Retina (tissue), 1 donor: ENCODE data around the gene CHST11.
"Not testable (repeated sequence)": the region's sequence is repeated elsewhere in the genome, so short reads cannot be mapped to it uniquely, and the experiment has no call there.

Experiments used
- DNase-seq: peaks from one replicate; pipeline ENCODE4 v3.0.0-alpha.2; 2016

The CHST11 gene

GRCh38 chr12:104534162-104534856 is 77.6 kb downstream of the CHST11 start:
- DNase-seq = no peak

DNA sequence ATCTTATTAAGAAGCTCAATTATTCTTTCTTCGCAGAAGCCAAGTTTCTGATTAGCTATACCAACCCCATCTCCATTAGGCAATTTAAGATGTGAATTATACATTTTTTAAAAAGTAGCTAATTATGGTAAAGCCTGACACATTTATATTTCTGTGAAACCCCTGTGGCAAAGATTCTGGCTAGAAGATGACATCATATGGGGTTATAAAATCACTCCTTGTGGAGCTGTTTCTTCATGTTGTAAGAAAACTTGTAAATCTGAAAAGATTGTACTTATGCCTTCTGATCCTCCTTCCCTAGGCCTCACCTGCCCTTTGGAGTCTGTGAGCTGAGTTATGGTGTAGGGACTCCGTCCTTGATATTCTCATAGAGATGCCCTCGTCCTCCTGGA is 78.1 kb downstream of the CHST11 start:
- DNase-seq = no peak

DNA sequence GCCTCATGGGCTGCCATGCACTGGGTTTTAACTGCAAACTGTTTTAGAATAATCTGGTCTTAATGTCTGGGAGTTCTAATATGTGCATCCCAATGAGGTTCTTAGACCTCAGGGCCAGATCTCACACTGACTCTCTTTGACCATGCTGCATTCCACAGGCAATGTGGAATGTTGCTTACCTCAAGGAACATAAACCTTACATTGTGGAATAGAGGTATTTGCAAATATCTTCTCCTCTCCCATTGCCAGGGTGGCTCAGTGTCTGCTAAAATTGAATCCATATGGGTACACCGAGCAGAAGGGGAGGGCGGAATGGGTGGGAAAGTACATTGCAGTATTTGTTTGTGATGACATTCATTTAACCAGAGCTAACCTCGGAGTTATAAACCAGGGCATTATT is 78.6 kb downstream of the CHST11 start:
- no peak for DNase-seq

DNA sequence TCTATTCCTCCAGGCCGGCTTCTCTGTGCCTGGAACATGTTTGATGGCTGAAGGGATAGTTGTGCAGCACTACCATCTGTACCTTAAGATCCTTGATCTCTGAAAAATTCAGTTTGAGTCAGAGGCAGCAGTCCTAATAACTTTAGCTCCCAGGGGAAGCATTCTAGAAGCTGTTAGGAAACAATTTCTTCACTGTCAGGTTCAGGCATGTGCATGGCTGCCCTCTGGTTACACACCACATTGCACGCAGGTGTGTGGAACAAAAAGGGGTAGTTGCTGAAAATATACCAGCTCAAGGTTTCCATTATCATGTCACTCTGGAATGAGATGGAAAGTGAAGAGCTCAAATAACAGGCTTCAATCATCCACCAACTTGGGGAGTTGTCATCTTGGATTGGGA is 80.1 kb downstream of the CHST11 start:
- DNase-seq = no peak

- DNase-seq = no peak
Measured at GRCh38 chr12:104538056-104538455, 81.3 kb downstream of the CHST11 start.

- DNase-seq = no peak
Measured at GRCh38 chr12:104538891-104539462, 82.2 kb downstream of the CHST11 start.

DNA sequence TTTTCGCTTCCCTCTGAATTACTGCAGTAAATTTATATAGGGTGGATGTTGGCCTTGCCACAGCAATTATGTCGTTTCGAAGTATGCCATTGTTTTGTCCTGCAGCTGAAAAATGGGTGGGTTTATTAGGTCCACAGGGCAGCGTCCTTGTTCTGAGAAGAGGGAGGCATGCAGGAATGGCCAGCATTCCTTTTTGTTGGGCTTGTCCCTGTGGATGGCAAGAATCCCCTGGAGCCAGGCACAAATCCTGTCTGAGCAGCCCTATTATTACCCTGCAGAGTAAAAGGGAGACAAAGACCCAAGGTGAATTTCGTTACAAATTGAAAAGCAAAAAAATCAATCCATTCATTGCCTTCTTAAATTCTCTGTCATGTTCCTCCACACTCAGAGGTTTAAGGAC is 88.1 kb downstream of the CHST11 start:
- DNase-seq = no peak

- DNase-seq = no peak
Measured at GRCh38 chr12:104546575-104546974, 89.8 kb downstream of the CHST11 start.

DNA sequence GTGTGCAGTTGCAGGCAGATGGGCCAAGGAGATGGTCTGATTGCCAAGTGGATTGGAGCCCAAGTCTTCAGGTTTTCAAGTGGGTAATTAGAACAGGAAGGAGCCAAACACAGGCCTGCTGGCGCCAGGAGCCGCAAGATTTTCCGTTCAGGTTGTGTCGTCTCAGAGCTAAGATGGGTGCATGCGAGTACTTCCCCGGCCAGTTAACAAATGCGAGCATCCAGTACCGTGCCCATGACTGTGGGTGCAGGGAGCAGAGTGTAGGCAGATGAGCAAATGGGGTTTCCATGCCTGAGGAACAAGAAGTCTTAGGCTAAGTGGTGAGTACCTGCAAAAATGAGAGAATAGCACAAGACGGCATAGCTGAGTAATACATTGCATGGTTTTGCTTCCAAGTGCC is 90.5 kb downstream of the CHST11 start:
- no peak for DNase-seq

DNA sequence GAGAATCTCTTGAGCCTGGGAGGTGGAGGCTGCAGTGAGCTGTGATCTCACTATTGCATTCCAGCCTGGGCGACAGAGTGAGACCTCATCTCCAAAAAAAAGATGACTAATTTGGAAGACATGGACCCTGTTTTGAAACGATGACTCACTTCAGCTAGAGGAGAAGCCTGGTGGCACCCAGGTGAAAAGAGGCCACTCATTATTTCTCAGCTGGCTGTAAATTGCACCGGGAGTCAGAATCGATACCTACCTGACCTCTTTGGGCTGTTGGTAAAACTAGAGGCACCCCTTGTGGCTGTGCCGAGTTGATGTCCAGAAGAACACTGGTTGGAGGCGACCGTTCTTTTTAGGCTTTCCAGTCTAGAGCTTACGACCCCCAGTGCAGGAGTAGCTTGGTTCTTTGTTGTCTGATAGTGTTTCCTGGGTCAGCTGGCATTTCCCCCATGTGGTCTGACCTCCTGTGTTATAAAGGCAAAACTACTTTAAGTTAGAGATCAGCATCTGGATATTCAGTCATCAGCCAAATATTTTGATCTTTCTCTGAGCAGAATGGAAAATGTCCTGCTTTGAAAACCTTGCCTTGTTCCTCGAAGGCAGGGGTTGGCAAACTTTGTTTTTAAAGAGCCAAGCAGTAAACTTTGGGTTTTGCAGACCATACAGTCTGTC is 93.2 kb downstream of the CHST11 start:
- no peak for DNase-seq

GRCh38 chr12:104551313-104551931 is 94.7 kb downstream of the CHST11 start:
- DNase-seq = no peak

DNA sequence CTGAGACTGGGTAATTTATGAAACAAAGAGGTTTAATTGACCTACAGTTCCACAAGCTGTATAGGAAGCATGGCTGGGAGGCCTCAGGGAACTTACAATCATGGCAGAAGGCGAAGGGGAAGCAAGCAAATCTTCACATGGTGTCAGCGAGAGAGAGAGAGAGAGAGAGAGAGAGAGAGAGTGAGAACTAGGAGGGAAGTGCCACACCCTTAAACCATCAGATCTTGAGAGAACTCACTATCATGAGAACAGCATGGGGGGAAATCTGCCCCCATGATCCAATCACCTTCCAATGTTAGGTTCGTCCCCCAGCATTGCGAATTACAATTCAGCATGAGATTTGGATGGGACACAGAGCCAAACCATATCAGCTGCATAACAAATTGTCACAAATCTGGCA is 96.7 kb downstream of the CHST11 start:
- DNase-seq = no peak

DNA sequence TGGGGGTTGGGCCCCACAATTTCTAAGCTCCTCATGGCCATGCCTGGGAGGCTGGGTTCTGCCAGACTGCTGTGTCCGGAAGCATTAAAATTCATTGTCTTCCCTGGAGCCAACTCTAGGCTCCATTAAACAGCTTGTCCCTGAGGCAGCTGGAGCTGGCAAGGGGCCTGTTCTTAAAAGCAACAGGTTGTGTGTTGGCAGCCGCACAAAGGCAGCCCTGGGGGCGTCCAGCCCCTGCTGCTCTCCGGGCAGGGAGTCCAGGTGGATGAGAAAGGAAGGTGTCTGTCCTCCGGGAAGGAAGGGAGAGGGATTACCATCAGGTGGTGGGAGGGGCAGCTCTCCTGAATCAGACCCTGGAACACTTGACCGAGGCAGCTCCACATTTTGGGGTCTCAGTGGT is 98.9 kb downstream of the CHST11 start:
- no peak for DNase-seq

DNA sequence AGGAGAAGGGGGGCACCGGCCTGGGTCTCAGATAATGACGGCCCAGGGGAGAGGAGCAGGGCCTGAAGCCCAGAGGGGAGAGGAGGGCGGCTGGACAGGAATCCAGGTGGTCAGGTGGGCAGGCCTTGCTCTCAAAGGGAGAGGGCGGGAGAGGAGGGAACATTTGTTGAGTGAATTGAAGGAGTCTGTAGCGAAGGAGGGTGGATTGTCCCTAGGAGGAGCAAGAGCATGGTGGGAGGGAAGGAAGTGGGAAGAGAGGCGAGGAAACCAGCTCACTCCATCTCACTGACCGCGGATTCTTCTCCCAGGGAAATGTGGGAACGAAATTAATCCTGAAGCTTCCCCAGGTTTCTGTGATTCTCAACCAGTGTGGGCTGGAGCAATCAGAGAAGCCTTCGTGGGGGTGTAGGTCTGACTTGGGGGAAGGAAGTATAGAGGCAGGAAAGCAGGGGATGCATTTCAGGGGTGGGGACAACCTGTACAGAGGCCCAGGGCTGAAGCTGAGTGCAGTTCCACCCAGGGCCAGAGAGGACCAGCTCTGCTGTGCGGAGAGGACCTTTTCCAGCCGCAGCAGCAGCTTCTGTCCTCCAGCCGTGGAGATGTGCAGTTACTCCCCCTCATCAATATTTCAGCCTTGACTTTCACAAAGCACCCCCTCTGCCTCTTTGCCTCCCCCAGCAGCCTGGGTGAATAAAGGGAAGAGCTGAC is 100.9 kb downstream of the CHST11 start:
- DNase-seq = no peak

DNA sequence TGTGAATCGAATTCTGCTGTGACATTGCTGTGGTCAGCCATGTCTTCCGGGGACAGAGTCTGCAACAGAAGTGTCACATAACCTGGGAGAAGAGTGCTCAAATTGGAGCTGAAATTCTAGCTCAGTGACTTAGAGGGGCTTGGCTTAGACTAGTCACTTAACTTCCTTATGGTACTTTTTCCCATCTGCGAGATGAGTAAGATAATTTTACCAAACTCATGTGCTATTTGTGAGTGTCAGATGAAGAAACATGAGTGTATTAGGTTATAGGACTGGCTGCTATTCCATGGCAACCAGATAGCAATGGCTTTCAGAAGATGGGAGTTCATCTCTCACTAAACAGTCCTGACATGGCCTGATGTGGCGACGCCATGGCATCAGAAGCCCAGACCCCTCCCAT is 104.1 kb downstream of the CHST11 start:
- DNase-seq = no peak

DNA sequence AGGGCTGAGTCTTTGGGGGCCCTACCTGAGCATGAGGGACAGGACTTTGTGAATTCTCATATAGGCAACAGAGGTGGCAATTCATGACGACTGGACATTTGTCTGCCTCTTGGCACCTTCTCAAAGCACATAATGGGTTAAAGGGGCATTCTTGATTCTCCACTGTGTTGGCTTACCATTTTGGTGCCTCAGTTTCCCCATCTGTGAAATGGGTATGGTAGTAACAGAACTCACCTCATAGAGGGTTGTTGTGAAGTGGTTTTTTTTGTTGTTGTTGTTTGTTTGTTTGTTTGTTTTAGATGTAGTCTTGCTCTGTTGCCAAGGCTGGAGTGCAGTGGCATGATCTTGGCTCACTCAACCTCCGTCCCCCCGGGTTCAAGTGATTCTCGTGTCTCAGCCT is 106.0 kb downstream of the CHST11 start:
- no peak for DNase-seq

GRCh38 chr12:104564662-104565061 is 107.9 kb downstream of the CHST11 start:
- not testable (repeated sequence) for DNase-seq

DNA sequence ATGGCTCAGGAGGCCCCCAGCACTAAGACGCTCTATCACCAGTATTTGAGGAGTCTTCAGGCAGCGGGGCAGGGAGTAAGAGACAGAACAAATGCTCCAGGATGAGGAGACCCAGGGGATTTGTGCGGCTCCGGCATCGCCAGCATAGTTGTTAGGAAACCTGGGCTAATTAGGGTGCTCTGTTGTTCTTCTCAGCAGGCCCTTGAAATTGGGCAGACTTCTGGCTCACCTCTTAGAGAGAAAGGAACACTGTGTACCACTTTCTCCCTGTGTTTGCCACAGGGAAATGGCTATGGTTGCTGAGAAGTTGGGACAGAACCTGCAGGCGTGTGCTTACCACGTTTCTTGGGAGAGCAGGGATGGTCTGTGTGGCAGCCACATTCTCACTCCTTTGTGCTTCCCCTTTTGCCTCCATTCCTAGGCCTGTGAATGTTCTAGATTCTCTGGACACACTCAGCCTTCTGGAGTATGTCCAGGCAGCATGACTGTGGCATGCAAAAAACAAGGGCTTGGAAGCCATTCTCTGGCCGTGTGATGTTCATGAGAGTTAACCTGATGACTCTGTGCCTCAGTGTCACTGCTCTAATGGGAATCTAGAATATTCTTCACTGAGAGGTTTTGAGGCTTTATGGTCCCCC is 109.0 kb downstream of the CHST11 start:
- no peak for DNase-seq

DNA sequence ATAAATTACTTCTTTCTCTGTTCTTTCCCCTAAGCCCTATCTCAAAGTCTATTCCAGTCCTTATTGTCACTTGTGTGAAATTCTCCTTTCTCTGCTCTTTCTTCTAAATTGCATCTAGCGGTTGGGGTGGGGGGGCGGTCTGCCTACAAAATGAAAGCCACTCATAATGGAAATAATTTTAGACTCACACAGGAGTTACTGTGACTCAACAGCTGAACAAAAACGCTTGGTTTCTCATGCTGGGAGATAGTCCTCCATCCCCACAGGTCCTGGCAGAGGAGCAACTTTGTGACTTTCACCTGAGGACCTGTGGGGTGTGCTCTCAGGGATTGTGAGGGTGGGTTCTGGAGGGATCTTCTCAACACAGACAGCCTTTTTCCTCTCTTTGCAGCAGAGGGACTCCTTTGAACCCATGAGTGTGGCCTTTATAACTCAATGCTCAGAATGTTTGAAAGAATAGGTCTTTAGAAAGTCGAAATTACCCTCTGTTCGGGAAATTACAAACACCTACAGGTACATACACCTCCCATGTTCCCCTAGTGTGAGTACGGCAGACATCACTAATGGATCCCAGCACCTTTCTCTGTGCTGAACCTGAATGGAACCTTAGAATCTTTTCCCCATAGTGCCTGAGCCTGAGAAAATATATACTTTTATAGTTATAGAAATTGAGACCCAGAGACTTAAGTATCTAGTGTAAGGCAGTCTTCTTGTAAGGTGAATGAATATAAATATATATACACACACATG is 109.7 kb downstream of the CHST11 start:
- DNase-seq = no peak

- no peak for DNase-seq
Measured at GRCh38 chr12:104567832-104568486, 111.2 kb downstream of the CHST11 start.

GRCh38 chr12:104568487-104568868 is 111.7 kb downstream of the CHST11 start:
- no peak for DNase-seq

- DNase-seq = no peak
Measured at GRCh38 chr12:104568935-104569334, 112.2 kb downstream of the CHST11 start.
